ENCODE measurements around the gene HELZ2. TPM values are rescaled to one million over a fixed set of nuclear protein-coding genes. Genes with fewer than 3 reads are reported as not detected.

Gene HELZ2
- total and polyA plus RNA-seq, 7 experiments from 2014 or later = 3.8 to 102 (median 24.9) TPM

DNA sequence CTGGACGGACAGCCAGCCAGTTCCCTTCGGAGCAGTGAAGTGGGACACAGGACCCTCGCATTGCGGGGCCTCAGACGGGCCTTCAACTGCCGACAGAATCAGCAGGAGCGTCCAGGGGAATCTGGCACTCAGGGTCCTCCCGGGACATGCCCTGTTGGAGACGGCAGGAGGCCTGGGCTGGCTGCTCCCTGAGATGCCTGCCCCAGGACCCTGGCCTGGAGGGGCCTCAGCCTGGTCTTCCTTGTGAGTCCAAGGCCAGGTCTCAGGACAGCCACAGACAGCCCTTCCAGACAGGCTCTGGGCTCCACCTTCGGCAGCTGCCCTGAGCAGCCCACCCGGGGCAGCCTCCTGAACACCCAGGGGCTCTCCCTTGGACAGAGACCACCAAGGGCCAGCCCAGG lies 14.6 kb upstream of the HELZ2 start:
- ATAC-seq (no peak), DNase-seq (no peak)
- H3K27me3 ChIP-seq (ENCODE audit: control insufficient read depth in 2 of 2, insufficient read depth in 2 of 2, low read length in 2 of 2) = no peaks in the 10 kb centered on the region
- H3K4me1 Mint-ChIP-seq = peaks cover 5 to 27% (median 20%) of the 10 kb centered on the region in 7 donors
- peaks cover 0 to 5% (median 0%) of the 10 kb centered on the region in 5 donors for H3K27me3 Mint-ChIP-seq
- peak overlapping the region; percentile 58 for H3K27ac ChIP-seq (ENCODE audit: low read depth, low read length)
- H3K27ac Mint-ChIP-seq = peak overlapping the region in 8 of 9 donors; percentile 48 to 96 (median 84)
- peaks cover 0 to 23% of the 10 kb centered on the region in 2 donors for H3K4me1 ChIP-seq (ENCODE audit: control insufficient read depth in 2 of 2, insufficient read depth in 2 of 2, low read length in 2 of 2)
- ChIA-PET POLR2A (interaction anchor here (1.1 kb wide), 3 partner anchors 36 to 68 kb away, joined by 3 to 4 read pairs (median 3); partner anchors contain the start of genes PPDPF and PTK6), CTCF (interaction anchor here (1.4 kb wide), 1 partner anchor 53 kb away, joined by 4 read pairs; no protein-coding TSS in a partner anchor)
- intact Hi-C loops (cut with micrococcal nuclease) = no loop called here
- peaks cover 0 to 49% (median 5%) of the 10 kb centered on the region in 3 experiments for H3K36me3 ChIP-seq (ENCODE audit: control insufficient read depth in 2 of 3, insufficient read depth in 3 of 3, low read length in 3 of 3)
- H3K36me3 Mint-ChIP-seq = peaks cover 5 to 35% (median 17%) of the 10 kb centered on the region in 5 donors
- H3K9me3 ChIP-seq (ENCODE audit: control insufficient read depth in 2 of 3, low read length in 3 of 3) = no peaks in the 10 kb centered on the region
- H3K9me3 Mint-ChIP-seq = no peaks in the 10 kb centered on the region
- H3K4me3 ChIP-seq (ENCODE audit: low read length) = no peak overlapping the region
- H3K4me3 Mint-ChIP-seq = peak overlapping the region in 3 of 10 donors; percentile 51 to 66 (median 60)

DNA sequence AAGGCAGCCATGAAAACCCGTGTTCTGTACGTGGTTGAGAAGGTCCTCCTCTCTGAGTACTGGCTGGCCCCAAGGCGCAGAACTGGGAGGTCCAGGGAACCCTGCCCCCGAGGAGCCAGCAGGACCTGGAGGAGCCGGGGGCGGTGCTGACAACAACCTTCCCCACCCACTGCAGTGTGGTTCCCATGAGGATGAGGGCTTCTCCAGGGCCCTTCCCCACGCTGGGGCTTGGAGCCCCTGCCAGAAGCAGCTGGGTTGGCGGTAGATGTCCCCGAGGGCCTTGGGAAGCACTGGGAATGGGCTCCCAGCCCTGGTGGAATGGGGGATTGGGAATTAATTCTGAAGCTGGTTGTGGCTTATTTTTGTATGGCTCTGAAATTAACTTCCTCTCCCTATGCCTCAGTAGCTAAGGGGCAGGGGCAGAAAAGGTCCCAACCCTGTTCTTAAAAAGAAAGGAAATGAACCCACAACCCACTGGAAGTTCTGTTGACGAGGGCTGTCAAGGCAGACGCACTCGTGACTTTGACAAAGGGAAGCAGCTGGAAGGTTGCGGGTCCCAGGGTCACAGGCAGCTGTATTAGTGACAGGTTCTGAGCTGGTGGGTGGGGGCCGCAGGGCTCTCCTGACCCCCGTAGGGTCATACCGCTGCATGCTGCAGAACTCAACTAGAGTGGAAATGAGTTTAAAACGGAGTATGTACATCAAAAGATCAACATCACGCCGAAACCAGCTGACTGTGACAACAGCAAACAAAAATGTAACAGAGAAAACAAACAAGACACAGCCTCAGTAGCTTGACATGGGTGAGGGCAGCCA lies 13.9 kb upstream of the HELZ2 start:
- peak; percentile 62 for ATAC-seq
- Histone ChIP-seq H3K36me3 (ENCODE audit: control insufficient read depth in 2 of 3, insufficient read depth in 3 of 3, low read length in 3 of 3) (peaks cover 0 to 43% (median 5%) of the 10 kb centered on the region in 3 experiments), H3K27ac (ENCODE audit: low read depth, low read length) (peak overlapping the region; percentile 58), H3K9me3 (ENCODE audit: control insufficient read depth in 2 of 3, low read length in 3 of 3) (no peaks in the 10 kb centered on the region), H3K27me3 (ENCODE audit: control insufficient read depth in 2 of 2, insufficient read depth in 2 of 2, low read length in 2 of 2) (no peaks in the 10 kb centered on the region), H3K4me3 (ENCODE audit: low read length) (no peak overlapping the region), H3K4me1 (ENCODE audit: control insufficient read depth in 2 of 2, insufficient read depth in 2 of 2, low read length in 2 of 2) (peaks cover 0 to 23% of the 10 kb centered on the region in 2 donors)
- Mint-ChIP-seq H3K4me1 (peaks cover 5 to 27% (median 20%) of the 10 kb centered on the region in 7 donors), H3K9me3 (no peaks in the 10 kb centered on the region), H3K36me3 (peaks cover under 1 to 29% (median 11%) of the 10 kb centered on the region in 5 donors), H3K27ac (peak overlapping the region; percentile 48 to 96 (median 83)), H3K4me3 (peak overlapping the region in 7 of 10 donors; percentile 50 to 67 (median 55)), H3K27me3 (peaks cover 0 to 7% (median 0%) of the 10 kb centered on the region in 5 donors)
- POLR2A ChIA-PET = interaction anchor here (0.9 to 1.1 kb wide), 4 partner anchors 35 to 67 kb away, joined by 3 to 4 read pairs (median 3); partner anchors contain the start of genes PPDPF and PTK6
- peak in 7 of 9 donors; percentile 34 to 73 (median 64) for DNase-seq
- CTCF ChIA-PET = interaction anchor here (0.7 to 1.4 kb wide), 2 partner anchors 32 to 54 kb away, joined by 3 to 4 read pairs; no protein-coding TSS in a partner anchor
- intact Hi-C loops (cut with micrococcal nuclease) = no loop called here

DNA sequence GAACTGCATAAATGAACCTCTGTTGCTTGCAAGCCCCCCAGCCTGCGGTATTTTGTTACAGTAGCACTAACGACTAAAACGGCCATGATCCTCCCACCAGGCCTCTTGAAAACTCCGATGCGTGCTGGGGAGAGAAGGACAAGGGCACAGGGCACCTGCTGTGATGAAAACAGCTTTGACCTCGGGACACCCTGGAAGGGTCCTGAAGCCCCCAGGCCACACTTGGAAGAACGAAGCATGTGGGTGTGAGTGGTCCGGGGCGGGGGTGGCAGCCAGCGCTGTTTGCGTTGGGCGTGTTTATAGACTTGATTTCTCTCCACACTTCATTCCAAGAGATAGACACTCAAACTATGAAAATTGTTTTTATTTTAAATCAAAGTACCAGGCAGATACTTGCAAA lies 13.2 kb upstream of the HELZ2 start:
- peaks cover 0 to 23% of the 10 kb centered on the region in 2 donors for H3K4me1 ChIP-seq (ENCODE audit: control insufficient read depth in 2 of 2, insufficient read depth in 2 of 2, low read length in 2 of 2)
- no peaks in the 10 kb centered on the region for H3K9me3 Mint-ChIP-seq
- no peak overlapping the region for H3K27ac ChIP-seq (ENCODE audit: low read depth, low read length)
- intact Hi-C loops (cut with micrococcal nuclease) = no loop called here
- no peak overlapping the region for H3K4me3 ChIP-seq (ENCODE audit: low read length)
- H3K27me3 Mint-ChIP-seq = peaks cover 0 to 9% (median 0%) of the 10 kb centered on the region in 5 donors
- ChIA-PET POLR2A (interaction anchor here (0.5 kb wide), 1 partner anchor 390 kb away, joined by 3 read pairs; no protein-coding TSS in a partner anchor), CTCF (interaction anchor here (1.4 kb wide), 1 partner anchor 55 kb away, joined by 4 read pairs; no protein-coding TSS in a partner anchor)
- H3K4me1 Mint-ChIP-seq = peaks cover 5 to 27% (median 20%) of the 10 kb centered on the region in 7 donors
- H3K36me3 ChIP-seq (ENCODE audit: control insufficient read depth in 2 of 3, insufficient read depth in 3 of 3, low read length in 3 of 3) = peaks cover 0 to 36% (median 0%) of the 10 kb centered on the region in 3 experiments
- no peak for ATAC-seq
- H3K27me3 ChIP-seq (ENCODE audit: control insufficient read depth in 2 of 2, insufficient read depth in 2 of 2, low read length in 2 of 2) = no peaks in the 10 kb centered on the region
- H3K4me3 Mint-ChIP-seq = peak overlapping the region in 4 of 10 donors; percentile 1 to 66 (median 36)
- DNase-seq = no peak
- H3K27ac Mint-ChIP-seq = peak overlapping the region in 6 of 9 donors; percentile 41 to 96 (median 84)
- no peaks in the 10 kb centered on the region for H3K9me3 ChIP-seq (ENCODE audit: control insufficient read depth in 2 of 3, low read length in 3 of 3)
- peaks cover 0 to 26% (median 9%) of the 10 kb centered on the region in 5 donors for H3K36me3 Mint-ChIP-seq

DNA sequence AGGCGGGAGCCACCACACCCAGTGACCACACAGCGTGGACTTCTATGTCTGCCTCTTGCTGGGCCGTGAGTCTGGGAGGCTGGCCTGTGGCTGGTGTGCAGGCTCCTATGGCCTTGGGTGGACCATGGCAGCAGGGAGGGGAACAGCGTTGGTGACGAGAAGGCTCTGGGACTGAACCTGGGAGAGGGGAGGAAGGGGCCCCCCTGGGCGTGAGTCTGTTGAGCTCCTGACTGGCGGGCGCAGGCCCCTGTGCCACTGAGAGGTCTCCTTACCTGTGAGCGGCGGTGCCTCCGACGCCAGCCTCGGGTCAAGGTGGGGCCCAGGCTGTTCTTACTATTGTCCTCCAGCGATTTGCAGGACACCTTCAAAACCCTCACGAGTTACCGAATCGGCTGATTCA lies 12.8 kb upstream of the HELZ2 start:
- H3K9me3 ChIP-seq (ENCODE audit: control insufficient read depth in 2 of 3, low read length in 3 of 3) = no peaks in the 10 kb centered on the region
- H3K27ac ChIP-seq (ENCODE audit: low read depth, low read length) = no peak overlapping the region
- H3K27ac Mint-ChIP-seq = peak overlapping the region in 1 of 9 donors; percentile 87
- ATAC-seq (no peak), DNase-seq (no peak)
- no peak overlapping the region for H3K4me3 Mint-ChIP-seq
- H3K4me1 Mint-ChIP-seq = peaks cover 5 to 27% (median 20%) of the 10 kb centered on the region in 7 donors
- H3K4me3 ChIP-seq (ENCODE audit: low read length) = no peak overlapping the region
- H3K27me3 Mint-ChIP-seq = peaks cover 0 to 9% (median 0%) of the 10 kb centered on the region in 5 donors
- POLR2A ChIA-PET = interaction anchor here (0.5 kb wide), 1 partner anchor 391 kb away, joined by 3 read pairs; no protein-coding TSS in a partner anchor
- H3K36me3 Mint-ChIP-seq = peaks cover 0 to 23% (median 9%) of the 10 kb centered on the region in 5 donors
- H3K9me3 Mint-ChIP-seq = no peaks in the 10 kb centered on the region
- CTCF ChIA-PET = no interaction called here
- peaks cover 0 to 31% (median 0%) of the 10 kb centered on the region in 3 experiments for H3K36me3 ChIP-seq (ENCODE audit: control insufficient read depth in 2 of 3, insufficient read depth in 3 of 3, low read length in 3 of 3)
- no peaks in the 10 kb centered on the region for H3K27me3 ChIP-seq (ENCODE audit: control insufficient read depth in 2 of 2, insufficient read depth in 2 of 2, low read length in 2 of 2)
- intact Hi-C loops (cut with micrococcal nuclease) = no loop called here
- peaks cover 0 to 23% of the 10 kb centered on the region in 2 donors for H3K4me1 ChIP-seq (ENCODE audit: control insufficient read depth in 2 of 2, insufficient read depth in 2 of 2, low read length in 2 of 2)

DNA sequence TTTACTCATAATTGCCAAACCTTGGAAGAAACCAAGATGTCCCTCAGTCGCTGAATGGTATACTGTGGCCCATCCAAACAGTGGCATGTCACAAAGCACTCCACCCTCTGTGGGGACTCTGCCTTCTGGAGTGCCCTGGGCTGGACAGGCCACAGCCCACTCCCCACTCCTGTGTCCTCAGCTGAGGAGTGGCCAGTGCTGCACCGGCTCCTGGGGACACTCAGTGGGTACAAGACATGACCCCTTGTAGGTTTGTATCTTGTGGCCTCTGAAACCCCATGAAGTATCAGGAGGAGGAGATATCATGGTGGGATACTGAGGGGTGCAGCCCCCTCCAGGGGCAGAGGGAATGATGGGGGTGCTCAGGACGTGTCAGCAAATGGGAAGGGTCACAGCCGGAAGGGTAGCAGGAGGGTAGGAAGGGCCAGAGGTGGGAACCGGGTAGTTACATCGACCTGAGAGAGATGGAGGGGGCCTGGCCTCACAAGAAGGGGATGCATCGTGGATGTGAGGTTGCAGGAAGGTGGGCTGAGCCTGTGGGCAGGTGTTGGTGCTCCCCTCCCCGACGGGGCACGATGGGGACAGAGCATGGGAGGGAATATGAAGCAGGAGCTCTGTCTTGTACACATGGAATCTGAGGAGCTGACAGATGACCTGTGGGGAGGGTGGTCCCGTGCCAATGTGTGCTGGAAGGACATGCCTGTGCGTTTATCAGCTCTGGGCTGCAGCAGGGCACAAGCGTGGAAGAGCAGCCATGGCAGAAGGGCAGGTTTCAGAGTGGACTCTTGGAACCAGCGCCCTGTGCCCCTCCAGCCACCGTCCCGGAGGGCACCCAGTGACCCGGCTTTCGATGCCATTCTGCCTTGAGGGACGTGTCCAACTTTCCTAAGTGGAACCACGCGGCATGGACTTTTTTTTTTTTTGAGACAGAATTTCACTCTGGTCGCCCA lies 11.9 kb upstream of the HELZ2 start:
- no peak for ATAC-seq
- Mint-ChIP-seq H3K4me1 (peaks cover 5 to 29% (median 21%) of the 10 kb centered on the region in 7 donors), H3K36me3 (peaks cover 0 to 18% (median 6%) of the 10 kb centered on the region in 5 donors), H3K9me3 (no peaks in the 10 kb centered on the region), H3K4me3 (peak overlapping the region in 2 of 10 donors; percentile 43 to 47), H3K27me3 (peaks cover 0 to 9% (median 0%) of the 10 kb centered on the region in 5 donors), H3K27ac (peak overlapping the region in 3 of 9 donors; percentile 28 to 38 (median 28))
- Histone ChIP-seq H3K36me3 (ENCODE audit: control insufficient read depth in 2 of 3, insufficient read depth in 3 of 3, low read length in 3 of 3) (peaks cover 0 to 22% (median 0%) of the 10 kb centered on the region in 3 experiments), H3K4me1 (ENCODE audit: control insufficient read depth in 2 of 2, insufficient read depth in 2 of 2, low read length in 2 of 2) (peaks cover 0 to 29% of the 10 kb centered on the region in 2 donors), H3K4me3 (ENCODE audit: low read length) (no peak overlapping the region), H3K27me3 (ENCODE audit: control insufficient read depth in 2 of 2, insufficient read depth in 2 of 2, low read length in 2 of 2) (no peaks in the 10 kb centered on the region), H3K9me3 (ENCODE audit: control insufficient read depth in 2 of 3, low read length in 3 of 3) (no peaks in the 10 kb centered on the region), H3K27ac (ENCODE audit: low read depth, low read length) (no peak overlapping the region)
- intact Hi-C loops (cut with micrococcal nuclease) = no loop called here
- ChIA-PET CTCF (no interaction called here), POLR2A (no interaction called here)
- no peak for DNase-seq

All from naive thymus-derived CD4-positive, alpha-beta T cell (primary cell).